ENCODE data around the gene RER1.

RER1 gene

DNA sequence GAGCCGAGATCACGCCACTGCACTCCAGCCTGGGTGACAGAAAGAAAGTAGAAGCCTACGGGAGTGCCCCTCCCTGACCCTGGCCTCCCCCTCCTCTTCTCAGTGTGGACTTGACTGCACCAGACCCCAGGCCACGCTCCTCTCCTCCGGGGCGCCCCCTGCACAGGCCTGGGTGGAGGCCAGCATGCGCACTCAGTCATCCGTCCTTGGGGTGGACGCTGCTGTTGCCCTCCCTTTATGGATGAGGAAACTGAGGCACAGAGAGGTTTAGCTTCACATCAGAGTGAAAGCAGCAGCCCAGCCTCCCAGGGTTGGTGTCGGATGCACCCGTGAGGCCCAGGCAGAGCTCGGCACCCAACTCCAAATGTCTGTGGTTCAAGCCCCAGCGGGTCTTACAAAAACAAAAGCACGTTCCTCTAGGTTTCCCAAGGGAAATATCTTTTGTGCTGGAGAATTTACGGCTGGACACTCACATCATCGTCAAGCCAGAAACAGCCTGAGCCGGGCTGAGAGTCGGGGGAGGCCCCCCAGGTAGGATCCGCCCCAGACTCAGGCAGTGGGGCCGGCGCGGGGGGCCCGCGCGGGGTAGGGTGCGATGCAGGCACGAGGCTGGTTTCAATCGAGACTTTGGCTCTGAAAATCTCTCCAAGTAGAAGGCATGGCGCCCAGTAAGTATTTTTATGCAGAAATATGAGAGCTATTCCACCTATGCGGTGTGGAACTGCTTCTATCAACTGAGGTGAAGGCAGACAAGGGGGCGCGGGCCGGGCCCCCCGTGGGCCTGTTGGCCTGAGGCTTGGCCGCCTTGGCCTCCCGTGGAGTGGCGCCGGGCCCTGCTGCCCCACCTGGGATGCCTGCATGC is 36.9 kb upstream of the RER1 start:
- H3K4me1 ChIP-seq (ENCODE audit: control insufficient read depth in 5 of 5, insufficient read depth in 5 of 5, low read length in 5 of 5): peaks cover 0 to 13% (median 9%) of the 10 kb centered on the region in 5 donors
- H3K9ac ChIP-seq (ENCODE audit: low read length in 5 of 5): no peak overlapping the region
- H3K9me3 ChIP-seq (ENCODE audit: control insufficient read depth in 5 of 5, low read length in 5 of 5): no peaks in the 10 kb centered on the region
- H3K27ac ChIP-seq (ENCODE audit: low read depth, low read length): no peak overlapping the region
- peaks cover 0 to 3% (median 0%) of the 10 kb centered on the region in 5 donors for H3K36me3 ChIP-seq (ENCODE audit: control insufficient read depth in 5 of 5, insufficient read depth in 5 of 5, low read length in 5 of 5)
- H3K4me3 ChIP-seq (ENCODE audit: low read depth in 1 of 5, low read length in 5 of 5): no peak overlapping the region
- H3K27me3 ChIP-seq (ENCODE audit: control insufficient read depth in 5 of 5, insufficient read depth in 4 of 5, low read length in 5 of 5): peaks cover 0 to 6% (median 3%) of the 10 kb centered on the region in 5 donors

DNA sequence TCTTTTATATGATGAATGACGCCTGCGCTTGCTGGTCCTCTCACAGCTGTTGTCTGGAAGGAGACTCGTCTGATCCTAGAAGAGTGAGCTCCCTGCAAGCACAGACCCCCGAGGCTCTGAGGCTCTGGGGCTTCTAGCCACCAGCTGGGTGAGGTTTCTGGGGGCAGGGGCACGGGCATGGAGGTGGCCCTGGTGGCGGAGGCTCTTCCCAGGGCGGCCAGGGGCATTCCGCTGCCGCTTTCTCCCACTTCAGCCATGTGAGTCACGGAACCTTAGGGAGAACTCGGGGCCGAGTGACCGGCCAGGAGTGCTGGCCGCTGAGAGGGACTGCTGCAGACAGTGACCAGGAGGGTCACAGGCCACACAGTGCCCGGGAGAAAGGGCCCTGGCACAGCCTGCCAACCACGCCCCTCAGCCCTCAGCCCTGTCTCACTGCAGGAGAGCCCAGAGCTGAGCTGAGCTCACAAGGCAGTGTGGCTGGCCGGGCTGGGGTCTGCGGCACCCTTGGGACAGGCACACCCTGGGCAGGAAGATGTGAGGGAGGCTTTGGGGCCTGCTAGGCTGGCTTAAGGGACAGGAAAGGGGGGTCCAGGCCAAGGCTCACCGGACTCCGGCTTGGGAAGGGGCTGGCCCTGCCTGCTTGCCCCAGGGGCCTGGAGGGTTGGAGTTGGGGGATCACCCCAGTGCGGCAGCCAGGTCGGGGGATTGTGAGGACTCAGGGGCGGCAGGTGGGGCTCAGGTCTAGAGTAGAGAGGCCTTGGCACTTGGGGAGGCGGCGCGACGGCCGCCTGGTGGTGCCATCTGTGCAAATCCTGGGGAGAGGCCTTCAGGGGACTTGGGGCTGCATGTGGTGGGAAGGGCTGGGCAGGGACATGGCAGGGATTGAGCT is 36.0 kb upstream of the RER1 start:
- no peak overlapping the region for H3K27ac ChIP-seq (ENCODE audit: low read depth, low read length)
- H3K27me3 ChIP-seq (ENCODE audit: control insufficient read depth in 5 of 5, insufficient read depth in 4 of 5, low read length in 5 of 5): peaks cover 0 to 6% (median 3%) of the 10 kb centered on the region in 5 donors
- peaks cover 0 to 3% (median 0%) of the 10 kb centered on the region in 5 donors for H3K36me3 ChIP-seq (ENCODE audit: control insufficient read depth in 5 of 5, insufficient read depth in 5 of 5, low read length in 5 of 5)
- H3K4me3 ChIP-seq (ENCODE audit: low read depth in 1 of 5, low read length in 5 of 5): no peak overlapping the region
- peaks cover 0 to 13% (median 9%) of the 10 kb centered on the region in 5 donors for H3K4me1 ChIP-seq (ENCODE audit: control insufficient read depth in 5 of 5, insufficient read depth in 5 of 5, low read length in 5 of 5)
- H3K9me3 ChIP-seq (ENCODE audit: control insufficient read depth in 5 of 5, low read length in 5 of 5): no peaks in the 10 kb centered on the region
- H3K9ac ChIP-seq (ENCODE audit: low read length in 5 of 5): no peak overlapping the region

DNA sequence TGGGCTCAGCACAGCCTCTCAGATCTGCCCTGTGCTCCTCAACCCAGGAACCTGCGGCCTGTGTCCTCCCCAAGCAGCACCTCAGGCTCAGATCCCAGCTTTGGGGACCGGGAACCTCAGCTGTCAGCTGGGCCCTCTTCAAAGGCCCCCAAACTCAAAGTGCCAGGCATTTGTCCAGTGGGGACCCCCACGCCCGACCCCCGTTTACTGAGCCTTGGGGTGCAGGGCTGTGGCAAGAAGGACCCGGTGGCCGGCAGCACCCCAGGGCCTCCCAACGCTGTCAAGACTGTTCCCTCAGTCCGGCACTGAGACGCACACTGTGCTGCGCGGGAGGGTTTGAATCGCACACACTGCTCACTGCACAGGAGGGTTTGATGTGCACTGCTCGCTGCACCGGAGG is 35.2 kb upstream of the RER1 start:
- Histone ChIP-seq H3K9ac (ENCODE audit: low read length in 5 of 5) (no peak overlapping the region), H3K36me3 (ENCODE audit: control insufficient read depth in 5 of 5, insufficient read depth in 5 of 5, low read length in 5 of 5) (peaks cover 0 to 3% (median 0%) of the 10 kb centered on the region in 5 donors), H3K27ac (ENCODE audit: low read depth, low read length) (no peak overlapping the region), H3K4me3 (ENCODE audit: low read depth in 1 of 5, low read length in 5 of 5) (no peak overlapping the region), H3K27me3 (ENCODE audit: control insufficient read depth in 5 of 5, insufficient read depth in 4 of 5, low read length in 5 of 5) (peaks cover 0 to 6% (median 3%) of the 10 kb centered on the region in 5 donors), H3K4me1 (ENCODE audit: control insufficient read depth in 5 of 5, insufficient read depth in 5 of 5, low read length in 5 of 5) (peaks cover 0 to 13% (median 9%) of the 10 kb centered on the region in 5 donors), H3K9me3 (ENCODE audit: control insufficient read depth in 5 of 5, low read length in 5 of 5) (no peaks in the 10 kb centered on the region)

DNA sequence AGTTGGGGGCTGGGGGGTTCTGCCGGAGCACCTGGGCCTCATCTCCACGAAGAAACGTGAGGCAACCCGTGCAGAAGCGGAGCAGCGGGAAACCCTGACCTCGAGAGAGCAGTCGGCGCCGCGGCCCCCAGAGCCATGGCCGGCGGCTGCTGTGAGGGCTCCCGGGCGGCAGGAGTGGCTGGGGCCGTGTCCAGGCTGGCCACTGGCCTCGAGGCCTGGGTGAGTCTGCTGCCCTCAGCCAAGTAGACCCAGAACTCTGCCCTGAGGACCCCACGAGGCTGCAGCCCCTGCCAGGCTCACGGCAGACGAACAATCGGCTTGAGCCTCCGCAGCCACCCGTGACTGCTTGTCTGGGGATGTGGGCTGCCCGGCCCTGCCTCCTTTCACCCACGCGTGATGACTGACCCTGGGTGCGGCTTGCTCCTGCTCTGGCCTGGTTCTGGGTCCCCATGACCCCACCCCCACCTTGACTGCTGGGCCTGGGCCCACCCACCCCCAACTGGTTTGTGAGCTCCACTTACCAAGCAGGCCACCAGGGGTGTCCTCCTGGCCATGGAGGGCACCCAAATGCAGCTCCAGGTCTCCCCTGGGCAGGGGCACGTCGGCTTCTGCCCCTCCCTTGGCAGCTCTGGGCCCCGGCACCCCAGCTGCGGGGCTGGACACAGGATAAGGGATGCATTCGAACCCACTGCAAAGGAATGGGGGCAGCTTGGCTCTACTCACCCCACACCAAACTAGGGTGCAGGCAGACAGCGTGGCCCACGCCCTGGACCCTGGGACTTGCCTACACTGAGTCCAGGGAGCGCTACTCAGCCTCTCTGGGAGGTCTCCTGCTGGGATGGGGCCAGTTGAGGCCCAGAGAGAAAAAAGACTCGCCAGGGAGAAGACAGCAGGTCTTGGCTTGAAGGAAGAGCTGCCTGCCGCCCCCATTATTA is 34.5 kb upstream of the RER1 start:
- H3K27me3 ChIP-seq (ENCODE audit: control insufficient read depth in 5 of 5, insufficient read depth in 4 of 5, low read length in 5 of 5): peaks cover 0 to 6% (median 3%) of the 10 kb centered on the region in 5 donors
- H3K27ac ChIP-seq (ENCODE audit: low read depth, low read length): no peak overlapping the region
- H3K36me3 ChIP-seq (ENCODE audit: control insufficient read depth in 5 of 5, insufficient read depth in 5 of 5, low read length in 5 of 5): peaks cover 0 to 3% (median 0%) of the 10 kb centered on the region in 5 donors
- H3K9ac ChIP-seq (ENCODE audit: low read length in 5 of 5): no peak overlapping the region
- no peaks in the 10 kb centered on the region for H3K9me3 ChIP-seq (ENCODE audit: control insufficient read depth in 5 of 5, low read length in 5 of 5)
- H3K4me1 ChIP-seq (ENCODE audit: control insufficient read depth in 5 of 5, insufficient read depth in 5 of 5, low read length in 5 of 5): peaks cover 0 to 13% (median 9%) of the 10 kb centered on the region in 5 donors
- H3K4me3 ChIP-seq (ENCODE audit: low read depth in 1 of 5, low read length in 5 of 5): no peak overlapping the region

DNA sequence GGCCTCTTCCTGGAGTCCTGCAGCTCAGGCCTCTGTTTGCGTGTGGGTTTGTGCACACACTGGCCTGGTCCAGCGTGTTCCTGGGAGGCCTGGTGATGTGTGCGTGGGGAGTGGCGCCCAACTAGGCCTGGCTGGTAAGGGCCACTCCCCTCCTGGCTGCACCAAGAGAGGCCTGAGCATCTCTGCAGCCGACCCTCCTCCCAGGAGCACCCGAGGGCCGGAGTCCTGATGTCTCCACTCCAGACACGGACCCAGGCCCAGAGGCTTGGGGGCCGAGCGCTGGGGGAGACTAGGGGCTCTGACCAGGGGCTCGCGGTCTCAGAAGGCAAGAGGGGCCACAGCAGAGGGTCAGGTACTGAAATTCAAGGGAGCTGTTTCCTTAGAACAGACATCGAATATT is 33.6 kb upstream of the RER1 start:
- no peak overlapping the region for H3K4me3 ChIP-seq (ENCODE audit: low read depth in 1 of 5, low read length in 5 of 5)
- H3K36me3 ChIP-seq (ENCODE audit: control insufficient read depth in 5 of 5, insufficient read depth in 5 of 5, low read length in 5 of 5): peaks cover 0 to 3% (median 0%) of the 10 kb centered on the region in 5 donors
- H3K27me3 ChIP-seq (ENCODE audit: control insufficient read depth in 5 of 5, insufficient read depth in 4 of 5, low read length in 5 of 5): peaks cover 0 to 6% (median 3%) of the 10 kb centered on the region in 5 donors
- H3K4me1 ChIP-seq (ENCODE audit: control insufficient read depth in 5 of 5, insufficient read depth in 5 of 5, low read length in 5 of 5): peaks cover 0 to 11% (median 5%) of the 10 kb centered on the region in 5 donors
- no peak overlapping the region for H3K27ac ChIP-seq (ENCODE audit: low read depth, low read length)
- no peak overlapping the region for H3K9ac ChIP-seq (ENCODE audit: low read length in 5 of 5)
- peaks cover 0 to under 1% (median 0%) of the 10 kb centered on the region in 5 donors for H3K9me3 ChIP-seq (ENCODE audit: control insufficient read depth in 5 of 5, low read length in 5 of 5)

DNA sequence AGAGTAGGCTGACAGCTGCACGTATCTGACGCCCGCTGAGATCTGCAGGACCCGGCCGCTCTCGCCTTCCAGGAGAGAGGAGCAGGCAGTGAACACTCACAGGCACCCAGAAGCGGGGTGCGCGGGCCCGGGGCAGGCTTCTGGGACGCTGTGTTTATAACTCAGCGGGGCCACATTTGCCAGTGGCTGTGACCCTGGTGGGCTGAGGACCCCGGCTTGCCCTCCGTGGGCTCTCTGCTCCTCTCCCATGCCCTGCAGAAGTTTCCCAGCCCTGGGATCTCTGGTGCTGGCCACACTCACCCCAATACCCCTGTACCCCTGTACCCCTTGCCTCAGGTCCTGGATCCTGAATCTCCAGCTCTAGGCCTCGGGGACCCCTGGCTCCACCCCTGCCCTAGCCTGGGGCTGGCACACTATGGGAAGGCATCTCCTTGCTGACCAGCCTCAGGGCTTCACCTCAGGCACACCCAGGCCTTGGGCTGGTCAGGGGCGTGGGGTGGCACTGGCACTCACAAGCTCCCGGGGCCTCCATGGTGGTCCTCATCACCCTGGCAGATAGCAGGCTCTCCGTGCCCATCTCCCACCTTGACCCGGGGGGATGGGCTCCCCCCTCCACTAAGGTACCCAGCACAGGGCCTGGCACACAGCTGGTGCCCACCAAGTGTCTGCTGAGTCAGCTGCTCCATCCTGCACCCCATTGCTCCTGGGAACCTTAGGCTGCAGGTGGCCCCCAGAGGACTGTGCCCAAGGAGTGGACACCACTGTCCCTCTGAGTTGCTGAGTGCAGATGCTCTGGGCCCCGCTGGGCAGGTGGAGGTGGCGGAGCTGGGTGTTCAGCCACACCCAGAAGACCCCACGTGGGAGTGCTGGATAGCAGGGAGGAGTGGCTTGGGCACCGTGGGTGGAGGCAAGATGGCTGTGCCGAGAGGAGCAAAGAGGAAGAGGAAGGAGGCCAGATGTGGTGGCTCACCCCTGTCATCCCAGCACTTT is 32.7 kb upstream of the RER1 start:
- H3K9me3 ChIP-seq (ENCODE audit: control insufficient read depth in 5 of 5, low read length in 5 of 5): peaks cover 0 to 6% (median 0%) of the 10 kb centered on the region in 5 donors
- H3K27me3 ChIP-seq (ENCODE audit: control insufficient read depth in 5 of 5, insufficient read depth in 4 of 5, low read length in 5 of 5): peaks cover 0 to 6% (median 3%) of the 10 kb centered on the region in 5 donors
- no peak overlapping the region for H3K9ac ChIP-seq (ENCODE audit: low read length in 5 of 5)
- peaks cover 0 to 3% (median 0%) of the 10 kb centered on the region in 5 donors for H3K36me3 ChIP-seq (ENCODE audit: control insufficient read depth in 5 of 5, insufficient read depth in 5 of 5, low read length in 5 of 5)
- H3K27ac ChIP-seq (ENCODE audit: low read depth, low read length): no peak overlapping the region
- H3K4me1 ChIP-seq (ENCODE audit: control insufficient read depth in 5 of 5, insufficient read depth in 5 of 5, low read length in 5 of 5): peaks cover 0 to 5% (median 0%) of the 10 kb centered on the region in 5 donors
- no peak overlapping the region for H3K4me3 ChIP-seq (ENCODE audit: low read depth in 1 of 5, low read length in 5 of 5)

DNA sequence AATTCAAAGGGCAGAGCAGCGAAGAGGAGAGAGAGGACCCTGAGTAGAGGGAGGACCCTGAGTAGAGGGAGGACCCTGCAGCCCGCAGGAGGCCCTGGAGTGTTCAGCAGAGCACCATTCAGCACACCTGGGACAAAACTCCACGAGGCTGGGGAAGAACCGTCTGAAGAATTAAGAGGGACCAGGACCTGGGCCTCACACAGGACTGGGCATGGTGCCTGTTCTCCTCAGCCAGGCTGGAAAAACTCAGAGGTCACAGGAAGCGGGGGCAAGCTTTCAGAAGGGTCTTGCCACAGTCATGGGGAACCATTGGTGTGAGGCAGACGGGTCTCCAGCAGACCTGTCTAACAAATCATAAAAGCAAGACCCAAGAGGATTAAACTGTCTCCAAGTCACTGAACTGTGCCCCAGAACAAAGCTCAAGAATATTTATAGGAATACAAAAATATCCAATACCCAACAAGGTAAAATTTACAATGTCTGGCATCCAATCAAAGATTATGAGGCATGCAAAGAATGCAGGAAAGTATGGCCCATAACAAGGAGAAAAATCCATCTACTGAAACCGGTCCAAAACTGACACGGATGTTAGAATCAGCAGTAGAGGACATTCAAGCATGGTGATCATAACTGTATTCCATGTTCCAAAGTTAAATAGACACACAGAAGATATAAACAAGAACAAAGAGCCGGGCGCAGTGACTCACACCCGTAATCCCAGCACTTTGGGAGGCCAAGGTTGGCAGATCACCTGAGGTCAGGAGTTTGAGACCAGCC is 30.9 kb upstream of the RER1 start:
- H3K36me3 ChIP-seq (ENCODE audit: control insufficient read depth in 5 of 5, insufficient read depth in 5 of 5, low read length in 5 of 5): peaks cover 0 to 3% (median 0%) of the 10 kb centered on the region in 5 donors
- H3K4me1 ChIP-seq (ENCODE audit: control insufficient read depth in 5 of 5, insufficient read depth in 5 of 5, low read length in 5 of 5): no peaks in the 10 kb centered on the region
- no peak overlapping the region for H3K27ac ChIP-seq (ENCODE audit: low read depth, low read length)
- no peak overlapping the region for H3K9ac ChIP-seq (ENCODE audit: low read length in 5 of 5)
- H3K9me3 ChIP-seq (ENCODE audit: control insufficient read depth in 5 of 5, low read length in 5 of 5): peaks cover 0 to 9% (median 2%) of the 10 kb centered on the region in 5 donors
- peaks cover 0 to under 1% (median 0%) of the 10 kb centered on the region in 5 donors for H3K27me3 ChIP-seq (ENCODE audit: control insufficient read depth in 5 of 5, insufficient read depth in 4 of 5, low read length in 5 of 5)
- H3K4me3 ChIP-seq (ENCODE audit: low read depth in 1 of 5, low read length in 5 of 5): no peak overlapping the region

DNA sequence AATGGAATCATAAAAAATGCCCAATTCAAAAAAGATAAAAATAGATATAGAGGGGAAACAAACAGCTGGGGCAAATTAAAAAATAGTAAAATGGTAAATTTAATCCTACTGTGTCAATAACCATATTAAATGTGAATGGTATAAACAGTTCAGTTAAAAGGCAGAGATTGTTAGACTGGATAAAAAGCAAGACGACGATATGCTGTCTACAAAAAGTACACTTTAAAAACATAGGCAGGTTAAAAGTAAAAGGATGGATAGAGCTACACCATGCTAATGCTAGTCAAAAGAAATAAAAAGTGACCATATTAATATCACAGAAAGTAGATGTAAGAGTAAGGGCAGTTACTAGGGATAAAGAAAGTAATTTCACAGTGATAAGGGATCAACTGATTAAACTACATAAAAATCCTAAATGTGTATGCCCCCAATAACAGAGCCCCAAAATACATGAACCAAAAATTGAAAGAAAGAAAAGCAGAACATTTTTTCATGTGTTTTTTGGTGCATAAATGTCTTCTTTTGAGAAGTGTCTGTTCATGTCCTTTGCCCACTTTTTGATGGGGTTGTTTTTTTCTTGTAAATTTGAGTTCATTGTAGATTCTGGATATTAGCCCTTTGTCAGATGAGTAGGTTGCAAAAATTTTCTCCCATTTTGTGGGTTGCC is 27.7 kb upstream of the RER1 start:
- Histone ChIP-seq H3K9me3 (ENCODE audit: control insufficient read depth in 5 of 5, low read length in 5 of 5) (peaks cover 0 to 9% (median 2%) of the 10 kb centered on the region in 5 donors), H3K4me1 (ENCODE audit: control insufficient read depth in 5 of 5, insufficient read depth in 5 of 5, low read length in 5 of 5) (no peaks in the 10 kb centered on the region), H3K9ac (ENCODE audit: low read length in 5 of 5) (no peak overlapping the region), H3K36me3 (ENCODE audit: control insufficient read depth in 5 of 5, insufficient read depth in 5 of 5, low read length in 5 of 5) (peaks cover 0 to 3% (median 0%) of the 10 kb centered on the region in 5 donors), H3K27me3 (ENCODE audit: control insufficient read depth in 5 of 5, insufficient read depth in 4 of 5, low read length in 5 of 5) (no peaks in the 10 kb centered on the region), H3K27ac (ENCODE audit: low read depth, low read length) (no peak overlapping the region), H3K4me3 (ENCODE audit: low read depth in 1 of 5, low read length in 5 of 5) (no peak overlapping the region)

All from subcutaneous abdominal adipose tissue (tissue), 5 donors.